ENCODE results near the gene WBP2. TPM values are rescaled to one million over a fixed set of nuclear protein-coding genes. Genes with fewer than 3 reads are reported as not detected.

Gene WBP2
- total and polyA plus RNA-seq, 2 of the 13 experiments (the other 11 are each of a cell fraction or from before 2014, with no cell fraction given): 29.2 to 29.5 TPM

DNA sequence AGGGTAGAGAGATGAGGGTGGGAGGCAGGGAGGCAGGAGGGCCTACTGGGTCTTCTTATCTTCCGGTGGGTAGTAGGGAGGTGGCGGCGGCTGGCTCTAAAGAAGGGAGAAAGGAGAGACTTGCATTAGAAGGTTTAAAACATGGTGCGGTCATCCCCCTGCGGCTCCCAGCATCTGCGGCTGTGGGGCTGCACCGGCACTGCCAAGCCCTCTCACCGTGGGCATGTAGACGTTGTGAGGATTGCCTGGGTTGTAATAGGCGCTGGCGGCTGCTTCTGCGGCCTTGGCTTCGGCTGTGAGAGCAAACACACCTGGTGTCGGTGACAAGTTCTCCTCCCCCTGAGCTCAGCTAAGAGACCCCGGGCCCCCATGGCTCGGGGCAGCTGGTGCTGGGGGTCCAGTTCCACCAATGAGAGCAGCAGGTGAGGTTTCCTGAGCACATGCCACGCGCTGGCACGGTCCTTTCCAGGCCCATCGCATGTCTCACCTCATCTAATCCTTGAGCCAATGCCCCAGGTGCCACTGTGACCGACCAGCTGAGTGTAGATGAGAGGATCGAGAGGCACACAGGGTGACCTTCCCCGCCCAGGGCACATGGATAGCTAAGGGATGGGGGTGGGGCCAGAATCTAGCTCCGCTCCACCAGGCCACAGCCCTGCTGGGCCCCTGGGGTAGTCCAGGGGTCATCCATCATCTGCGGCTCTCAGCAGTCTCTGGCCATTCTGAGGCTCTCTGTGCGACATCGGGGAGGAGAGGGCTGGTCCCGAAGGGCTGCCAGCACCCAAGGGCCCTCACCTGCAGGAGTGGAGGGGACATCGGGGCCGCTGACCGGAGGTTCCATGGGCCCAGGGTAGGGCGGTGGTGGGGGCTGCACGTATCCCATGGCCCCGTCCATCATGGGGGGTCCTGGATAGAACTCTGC, 8.2 kb downstream of the WBP2 start (continued):
- no peak for TF ChIP-seq IRF1 (CRISPR knock-in tag; IDR thresholded peaks at IDR 0.05; ENCODE audit: low read depth)
- no peak; the same call in 1 of the 2 replicates for TF ChIP-seq GATA4 (IDR thresholded peaks at IDR 0.05; ENCODE audit: borderline replicate concordance, low read depth)
- TF ChIP-seq ZBTB25 (CRISPR knock-in tag; IDR thresholded peaks at IDR 0.05): 0 out of 2 replicates have a peak, but pooled peaks have one; percentile 44
- TF ChIP-seq ZFP1 (CRISPR knock-in tag; IDR thresholded peaks at IDR 0.05): no peak
- peak; percentile 99 for TF ChIP-seq NR2F2 (IDR thresholded peaks at IDR 0.05; ENCODE audit: borderline replicate concordance, low read depth)
- TF ChIP-seq, protein P1, sequence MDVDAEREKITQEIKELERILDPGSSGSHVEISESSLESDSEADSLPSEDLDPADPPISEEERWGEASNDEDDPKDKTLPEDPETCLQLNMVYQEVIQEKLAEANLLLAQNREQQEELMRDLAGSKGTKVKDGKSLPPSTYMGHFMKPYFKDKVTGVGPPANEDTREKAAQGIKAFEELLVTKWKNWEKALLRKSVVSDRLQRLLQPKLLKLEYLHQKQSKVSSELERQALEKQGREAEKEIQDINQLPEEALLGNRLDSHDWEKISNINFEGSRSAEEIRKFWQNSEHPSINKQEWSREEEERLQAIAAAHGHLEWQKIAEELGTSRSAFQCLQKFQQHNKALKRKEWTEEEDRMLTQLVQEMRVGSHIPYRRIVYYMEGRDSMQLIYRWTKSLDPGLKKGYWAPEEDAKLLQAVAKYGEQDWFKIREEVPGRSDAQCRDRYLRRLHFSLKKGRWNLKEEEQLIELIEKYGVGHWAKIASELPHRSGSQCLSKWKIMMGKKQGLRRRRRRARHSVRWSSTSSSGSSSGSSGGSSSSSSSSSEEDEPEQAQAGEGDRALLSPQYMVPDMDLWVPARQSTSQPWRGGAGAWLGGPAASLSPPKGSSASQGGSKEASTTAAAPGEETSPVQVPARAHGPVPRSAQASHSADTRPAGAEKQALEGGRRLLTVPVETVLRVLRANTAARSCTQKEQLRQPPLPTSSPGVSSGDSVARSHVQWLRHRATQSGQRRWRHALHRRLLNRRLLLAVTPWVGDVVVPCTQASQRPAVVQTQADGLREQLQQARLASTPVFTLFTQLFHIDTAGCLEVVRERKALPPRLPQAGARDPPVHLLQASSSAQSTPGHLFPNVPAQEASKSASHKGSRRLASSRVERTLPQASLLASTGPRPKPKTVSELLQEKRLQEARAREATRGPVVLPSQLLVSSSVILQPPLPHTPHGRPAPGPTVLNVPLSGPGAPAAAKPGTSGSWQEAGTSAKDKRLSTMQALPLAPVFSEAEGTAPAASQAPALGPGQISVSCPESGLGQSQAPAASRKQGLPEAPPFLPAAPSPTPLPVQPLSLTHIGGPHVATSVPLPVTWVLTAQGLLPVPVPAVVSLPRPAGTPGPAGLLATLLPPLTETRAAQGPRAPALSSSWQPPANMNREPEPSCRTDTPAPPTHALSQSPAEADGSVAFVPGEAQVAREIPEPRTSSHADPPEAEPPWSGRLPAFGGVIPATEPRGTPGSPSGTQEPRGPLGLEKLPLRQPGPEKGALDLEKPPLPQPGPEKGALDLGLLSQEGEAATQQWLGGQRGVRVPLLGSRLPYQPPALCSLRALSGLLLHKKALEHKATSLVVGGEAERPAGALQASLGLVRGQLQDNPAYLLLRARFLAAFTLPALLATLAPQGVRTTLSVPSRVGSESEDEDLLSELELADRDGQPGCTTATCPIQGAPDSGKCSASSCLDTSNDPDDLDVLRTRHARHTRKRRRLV (CRISPR knock-in tag; IDR thresholded peaks at IDR 0.05): 0 out of 2 replicates have a peak, but pooled peaks have one; percentile 72
- no peak for TF ChIP-seq TBP (CRISPR knock-in tag; IDR thresholded peaks at IDR 0.05)
- peak; percentile 98; the same call in 1 of the 2 replicates for TF ChIP-seq ZNF703 (CRISPR knock-in tag; IDR thresholded peaks at IDR 0.05; ENCODE audit: borderline replicate concordance)
- TF ChIP-seq, protein P2, sequence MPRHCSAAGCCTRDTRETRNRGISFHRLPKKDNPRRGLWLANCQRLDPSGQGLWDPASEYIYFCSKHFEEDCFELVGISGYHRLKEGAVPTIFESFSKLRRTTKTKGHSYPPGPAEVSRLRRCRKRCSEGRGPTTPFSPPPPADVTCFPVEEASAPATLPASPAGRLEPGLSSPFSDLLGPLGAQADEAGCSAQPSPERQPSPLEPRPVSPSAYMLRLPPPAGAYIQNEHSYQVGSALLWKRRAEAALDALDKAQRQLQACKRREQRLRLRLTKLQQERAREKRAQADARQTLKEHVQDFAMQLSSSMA (CRISPR knock-in tag; IDR thresholded peaks at IDR 0.05): peak; percentile 84; the same call in 1 of the 2 replicates
- TF ChIP-seq ZBTB7A (CRISPR knock-in tag; IDR thresholded peaks at IDR 0.05): peak; percentile 98
- peak; percentile 47; the same call in 1 of the 2 replicates for TF ChIP-seq ZNF12 (CRISPR knock-in tag; IDR thresholded peaks at IDR 0.05)
- TF ChIP-seq FOXO4 (CRISPR knock-in tag; conservative IDR thresholded peaks at IDR 0.05): no peak
- TF ChIP-seq NR2C2 (CRISPR knock-in tag; IDR thresholded peaks at IDR 0.05; ENCODE audit: borderline replicate concordance): peak; percentile 91
- TF ChIP-seq, protein P3, sequence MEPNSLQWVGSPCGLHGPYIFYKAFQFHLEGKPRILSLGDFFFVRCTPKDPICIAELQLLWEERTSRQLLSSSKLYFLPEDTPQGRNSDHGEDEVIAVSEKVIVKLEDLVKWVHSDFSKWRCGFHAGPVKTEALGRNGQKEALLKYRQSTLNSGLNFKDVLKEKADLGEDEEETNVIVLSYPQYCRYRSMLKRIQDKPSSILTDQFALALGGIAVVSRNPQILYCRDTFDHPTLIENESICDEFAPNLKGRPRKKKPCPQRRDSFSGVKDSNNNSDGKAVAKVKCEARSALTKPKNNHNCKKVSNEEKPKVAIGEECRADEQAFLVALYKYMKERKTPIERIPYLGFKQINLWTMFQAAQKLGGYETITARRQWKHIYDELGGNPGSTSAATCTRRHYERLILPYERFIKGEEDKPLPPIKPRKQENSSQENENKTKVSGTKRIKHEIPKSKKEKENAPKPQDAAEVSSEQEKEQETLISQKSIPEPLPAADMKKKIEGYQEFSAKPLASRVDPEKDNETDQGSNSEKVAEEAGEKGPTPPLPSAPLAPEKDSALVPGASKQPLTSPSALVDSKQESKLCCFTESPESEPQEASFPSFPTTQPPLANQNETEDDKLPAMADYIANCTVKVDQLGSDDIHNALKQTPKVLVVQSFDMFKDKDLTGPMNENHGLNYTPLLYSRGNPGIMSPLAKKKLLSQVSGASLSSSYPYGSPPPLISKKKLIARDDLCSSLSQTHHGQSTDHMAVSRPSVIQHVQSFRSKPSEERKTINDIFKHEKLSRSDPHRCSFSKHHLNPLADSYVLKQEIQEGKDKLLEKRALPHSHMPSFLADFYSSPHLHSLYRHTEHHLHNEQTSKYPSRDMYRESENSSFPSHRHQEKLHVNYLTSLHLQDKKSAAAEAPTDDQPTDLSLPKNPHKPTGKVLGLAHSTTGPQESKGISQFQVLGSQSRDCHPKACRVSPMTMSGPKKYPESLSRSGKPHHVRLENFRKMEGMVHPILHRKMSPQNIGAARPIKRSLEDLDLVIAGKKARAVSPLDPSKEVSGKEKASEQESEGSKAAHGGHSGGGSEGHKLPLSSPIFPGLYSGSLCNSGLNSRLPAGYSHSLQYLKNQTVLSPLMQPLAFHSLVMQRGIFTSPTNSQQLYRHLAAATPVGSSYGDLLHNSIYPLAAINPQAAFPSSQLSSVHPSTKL (CRISPR knock-in tag; IDR thresholded peaks at IDR 0.05): peak; percentile 86; the same call in 1 of the 2 replicates

All from HepG2 (cell line).